ENCODE measurements around the gene SDS.

- no peak for TF ChIP-seq CTCF (IDR thresholded peaks at IDR 0.05; ENCODE audit: low read length)
- no peak for TF ChIP-seq EZH2 (optimal IDR thresholded peaks at IDR 0.05; ENCODE audit: low read depth, low read length)
These were observed 25.4 kb downstream of the SDS start for GRCh38 chr12:113378291-113378690.

All from MM.1S (cell line).